HepG2 (cell line): ENCODE measurements around the gene SMIM1. TPM values are rescaled to one million over a fixed set of nuclear protein-coding genes. Genes with fewer than 3 reads are reported as not detected.

ENCODE experiments used
- PITX1 ChIP-seq: sonication (generic); formaldehyde crosslinking; IDR thresholded peaks from 2 replicates; pipeline ENCODE4 v1.5.1; 2020; ENCODE audit warnings: mild to moderate bottlenecking, missing genetic modification reagents
- ZNF382 ChIP-seq: sonication (generic); formaldehyde crosslinking; IDR thresholded peaks from 2 replicates; pipeline ENCODE4 v1.5.0; 2020; ENCODE audit warnings: missing genetic modification reagents, mild to moderate bottlenecking, borderline replicate concordance
- polyA plus RNA-seq, 8 experiments: library from polyadenylated mRNA; depleted of rRNA in 3 of 8; stranded (reverse) in 7 of 8; unstranded in 1 of 8; fragments of >200 nt; fragmentation: Illumina TruSeq in 4 of 8; extraction: Trizol in 4 of 8; gene quantifications; 2 replicates each; pipeline versions ENCODE4 v1.2.1 to v1.2.3, GENCODE V29; 2011 to 2016; ENCODE audit warnings: low read depth in 4 of 8, missing spikeins in 1 of 8, mixed read lengths in 1 of 8; ENCODE audit not compliant: insufficient read depth in 1 of 8
- total RNA-seq, 5 experiments: library from RNA; depleted of rRNA; stranded (reverse); fragments of >200 nt; fragmentation: Illumina TruSeq; extraction: Trizol; gene quantifications; 2 replicates each; pipeline ENCODE4 v1.2.3, GENCODE V29; 2016; ENCODE audit warnings: low read depth in 1 of 5
- TF ChIP-seq, protein P1 (sequence below): sonication (generic); formaldehyde crosslinking; IDR thresholded peaks from 2 replicates; pipeline ENCODE4 v1.8.0; 2022; ENCODE audit warnings: missing genetic modification reagents, mild to moderate bottlenecking, moderate library complexity, borderline replicate concordance
- TF ChIP-seq, protein P2 (sequence below), 2 experiments: fragments of 450-650 bp in 1 of 2; sonication (generic) in 1 of 2; formaldehyde crosslinking in 1 of 2; IDR thresholded peaks; 2 replicates each; pipeline versions ENCODE4 v1.6.1 to v1.8.0; 2016 to 2022; ENCODE audit warnings: antibody characterized with exemption in 1 of 2, mild to moderate bottlenecking in 1 of 2, missing genetic modification reagents in 1 of 2

SMIM1 gene
- total and polyA plus RNA-seq, 2 of the 13 experiments (the other 11 are each of a cell fraction or from before 2014, with no cell fraction given): 12.4 to 56.3 TPM

DNA sequence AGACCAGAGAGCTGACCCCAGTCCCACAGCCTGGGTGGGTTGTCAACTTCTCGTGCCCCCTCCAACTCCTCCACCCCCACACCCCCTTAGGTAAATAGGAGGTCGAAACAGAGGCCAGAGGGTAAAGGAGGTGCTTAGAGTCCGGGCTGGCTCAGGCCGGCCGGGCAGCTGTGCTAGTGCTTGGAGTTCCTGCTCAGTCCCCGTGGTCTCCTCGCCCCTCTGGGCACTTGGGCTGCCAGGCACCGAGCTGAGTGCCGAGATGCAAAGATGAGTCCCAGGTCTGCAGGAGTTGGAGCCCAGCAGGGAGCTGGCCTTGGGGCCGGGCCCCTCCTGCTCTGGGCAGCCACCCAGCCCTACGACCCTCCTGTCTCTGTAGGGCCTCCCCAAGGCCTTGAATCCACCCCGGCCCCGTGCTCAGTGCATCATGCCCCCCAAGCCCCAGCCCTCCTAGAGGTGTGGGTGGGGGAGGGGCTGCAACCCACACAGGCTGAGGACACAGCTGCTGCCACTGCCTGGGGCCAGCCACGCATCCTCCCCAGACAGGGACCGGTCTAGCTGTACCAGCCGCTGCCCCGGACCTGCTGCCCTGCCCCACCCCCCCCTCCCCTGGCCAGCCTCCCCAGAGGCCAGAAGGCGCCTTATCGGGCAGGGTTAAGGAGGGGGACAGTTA, 1.9 kb downstream of the SMIM1 start (continued):
- TF ChIP-seq, protein P1, sequence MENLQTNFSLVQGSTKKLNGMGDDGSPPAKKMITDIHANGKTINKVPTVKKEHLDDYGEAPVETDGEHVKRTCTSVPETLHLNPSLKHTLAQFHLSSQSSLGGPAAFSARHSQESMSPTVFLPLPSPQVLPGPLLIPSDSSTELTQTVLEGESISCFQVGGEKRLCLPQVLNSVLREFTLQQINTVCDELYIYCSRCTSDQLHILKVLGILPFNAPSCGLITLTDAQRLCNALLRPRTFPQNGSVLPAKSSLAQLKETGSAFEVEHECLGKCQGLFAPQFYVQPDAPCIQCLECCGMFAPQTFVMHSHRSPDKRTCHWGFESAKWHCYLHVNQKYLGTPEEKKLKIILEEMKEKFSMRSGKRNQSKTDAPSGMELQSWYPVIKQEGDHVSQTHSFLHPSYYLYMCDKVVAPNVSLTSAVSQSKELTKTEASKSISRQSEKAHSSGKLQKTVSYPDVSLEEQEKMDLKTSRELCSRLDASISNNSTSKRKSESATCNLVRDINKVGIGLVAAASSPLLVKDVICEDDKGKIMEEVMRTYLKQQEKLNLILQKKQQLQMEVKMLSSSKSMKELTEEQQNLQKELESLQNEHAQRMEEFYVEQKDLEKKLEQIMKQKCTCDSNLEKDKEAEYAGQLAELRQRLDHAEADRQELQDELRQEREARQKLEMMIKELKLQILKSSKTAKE: no peak
- TF ChIP-seq, protein P2, sequence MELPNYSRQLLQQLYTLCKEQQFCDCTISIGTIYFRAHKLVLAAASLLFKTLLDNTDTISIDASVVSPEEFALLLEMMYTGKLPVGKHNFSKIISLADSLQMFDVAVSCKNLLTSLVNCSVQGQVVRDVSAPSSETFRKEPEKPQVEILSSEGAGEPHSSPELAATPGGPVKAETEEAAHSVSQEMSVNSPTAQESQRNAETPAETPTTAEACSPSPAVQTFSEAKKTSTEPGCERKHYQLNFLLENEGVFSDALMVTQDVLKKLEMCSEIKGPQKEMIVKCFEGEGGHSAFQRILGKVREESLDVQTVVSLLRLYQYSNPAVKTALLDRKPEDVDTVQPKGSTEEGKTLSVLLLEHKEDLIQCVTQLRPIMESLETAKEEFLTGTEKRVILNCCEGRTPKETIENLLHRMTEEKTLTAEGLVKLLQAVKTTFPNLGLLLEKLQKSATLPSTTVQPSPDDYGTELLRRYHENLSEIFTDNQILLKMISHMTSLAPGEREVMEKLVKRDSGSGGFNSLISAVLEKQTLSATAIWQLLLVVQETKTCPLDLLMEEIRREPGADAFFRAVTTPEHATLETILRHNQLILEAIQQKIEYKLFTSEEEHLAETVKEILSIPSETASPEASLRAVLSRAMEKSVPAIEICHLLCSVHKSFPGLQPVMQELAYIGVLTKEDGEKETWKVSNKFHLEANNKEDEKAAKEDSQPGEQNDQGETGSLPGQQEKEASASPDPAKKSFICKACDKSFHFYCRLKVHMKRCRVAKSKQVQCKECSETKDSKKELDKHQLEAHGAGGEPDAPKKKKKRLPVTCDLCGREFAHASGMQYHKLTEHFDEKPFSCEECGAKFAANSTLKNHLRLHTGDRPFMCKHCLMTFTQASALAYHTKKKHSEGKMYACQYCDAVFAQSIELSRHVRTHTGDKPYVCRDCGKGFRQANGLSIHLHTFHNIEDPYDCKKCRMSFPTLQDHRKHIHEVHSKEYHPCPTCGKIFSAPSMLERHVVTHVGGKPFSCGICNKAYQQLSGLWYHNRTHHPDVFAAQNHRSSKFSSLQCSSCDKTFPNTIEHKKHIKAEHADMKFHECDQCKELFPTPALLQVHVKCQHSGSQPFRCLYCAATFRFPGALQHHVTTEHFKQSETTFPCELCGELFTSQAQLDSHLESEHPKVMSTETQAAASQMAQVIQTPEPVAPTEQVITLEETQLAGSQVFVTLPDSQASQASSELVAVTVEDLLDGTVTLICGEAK (IDR thresholded peaks at IDR 0.05): no peak
- TF ChIP-seq, protein P2 (CRISPR knock-in tag; IDR thresholded peaks at IDR 0.05): no peak
- TF ChIP-seq PITX1 (CRISPR knock-in tag) (no peak), ZNF382 (CRISPR knock-in tag) (no peak)
